K562 (cell line): ENCODE measurements around the gene LY6G6C. TPM values are rescaled to one million over a fixed set of nuclear protein-coding genes. Genes with fewer than 3 reads are reported as not detected.

Source experiments
- ATAC-seq: fragments of 200-7000 bp; cut with Tn5 transposase; 3 replicates; pipeline ENCODE4 v1.9.1; 2020; ENCODE audit warnings: moderate library complexity
- BruUV-seq: library from RNA; stranded (reverse); fragments of 400-500 nt; replicated peaks from 2 replicates; lab custom pipeline; 2021; lab: Mats Ljungman, UMichigan
- CTCF ChIA-PET: fragments of 300-600 bp; formaldehyde crosslinking; extraction: SDS; loops from one replicate; lab custom pipeline; 2021; ENCODE audit warnings: low intra/inter-chr PET ratio; lab: Yijun Ruan, JAX
- POLR2A ChIA-PET: fragments of 300-600, 350-650 bp; sonication (Branson Sonifier 250); formaldehyde crosslinking; extraction: SDS; loops from one replicate; lab custom pipeline; 2021; ENCODE audit warnings: antibody characterized with exemption, inconsistent platforms; lab: Yijun Ruan, JAX
- DNase-seq, 4 experiments: peaks; one replicate each; pipeline versions ENCODE4 v3.0.0 to v3.0.0-alpha.2; 2011 to 2018; ENCODE audit warnings: low spot score in 3 of 4, mixed read lengths in 3 of 4; ENCODE audit errors: extremely low read depth in 1 of 4
- FAIRE-seq: peaks from 2 replicates; lab custom pipeline; 2011; peaks lifted over from hg19 to GRCh38; lab: Jason Lieb, UNC
- H2AFZ ChIP-seq: 2 replicates; pipeline ENCODE4 v1.6.0; 2011; ENCODE audit warnings: low read depth, low read length, control low read depth, inconsistent platforms
- H3K27ac ChIP-seq: fragments of 200-600 bp; 3 replicates; pipeline ENCODE4 v1.8.0; 2011; ENCODE audit warnings: low read depth, mild to moderate bottlenecking, control low read depth, inconsistent platforms, low read length, moderate library complexity, mixed read lengths; ENCODE audit errors: extremely low read depth
- H3K27me3 ChIP-seq, 2 experiments: fragments of 300-600 bp in 1 of 2; 2 replicates in 1 of 2; 3 replicates in 1 of 2; pipeline versions ENCODE4 v1.6.0 to v1.8.0; 2011; ENCODE audit warnings: inconsistent platforms in 2 of 2, low read length in 2 of 2, mild to moderate bottlenecking in 1 of 2, mixed read lengths in 1 of 2, moderate library complexity in 1 of 2; ENCODE audit not compliant: control insufficient read depth in 2 of 2, insufficient read depth in 2 of 2
- H3K36me3 ChIP-seq: fragments of 300-600 bp; 3 replicates; pipeline ENCODE4 v1.8.0; 2011; ENCODE audit warnings: mild to moderate bottlenecking, low read length, inconsistent platforms; ENCODE audit not compliant: control insufficient read depth, insufficient read depth
- H3K4me1 ChIP-seq, 2 experiments: fragments of 200-600 bp in 1 of 2; replicated peaks in 1 of 2; 2 replicates in 1 of 2; 3 replicates in 1 of 2; pipeline versions ENCODE4 v1.5.1 to v1.8.0; 2011; ENCODE audit warnings: inconsistent platforms in 2 of 2, low read length in 2 of 2, mild to moderate bottlenecking in 1 of 2, mixed read lengths in 1 of 2, moderate library complexity in 1 of 2; ENCODE audit not compliant: control insufficient read depth in 2 of 2, insufficient read depth in 2 of 2
- H3K4me2 ChIP-seq: 2 replicates; pipeline ENCODE4 v1.6.1; 2011; ENCODE audit warnings: low read length, control low read depth, inconsistent platforms, mixed read lengths; ENCODE audit not compliant: insufficient read depth
- H3K4me3 ChIP-seq: fragments of 200-600 bp; sonication (generic), shearing (Covaris generic); 2 replicates; pipeline ENCODE4 v1.5.1; 2016; ENCODE audit warnings: control low read depth, inconsistent platforms
- H3K79me2 ChIP-seq: fragments of 200-600 bp; 3 replicates; pipeline ENCODE4 v1.8.0; 2011; ENCODE audit warnings: low read length, inconsistent platforms; ENCODE audit not compliant: control insufficient read depth, insufficient read depth
- H3K9ac ChIP-seq, 2 experiments: 2 replicates each; pipeline versions ENCODE4 v1.6.0 to v1.6.1; 2011; ENCODE audit warnings: low read depth in 2 of 2, low read length in 2 of 2, control low read depth in 1 of 2, inconsistent platforms in 1 of 2, mild to moderate bottlenecking in 1 of 2, mixed read lengths in 1 of 2; ENCODE audit not compliant: insufficient read depth in 1 of 2
- H3K9me1 ChIP-seq: one replicate; pipeline ENCODE4 v1.6.0; 2011; ENCODE audit warnings: inconsistent platforms, mild to moderate bottlenecking, low read length, moderate library complexity; ENCODE audit not compliant: control insufficient read depth, insufficient read depth
- H3K9me3 ChIP-seq: replicated peaks from 2 replicates; pipeline ENCODE4 v1.5.1; 2011; ENCODE audit warnings: low read depth, low read length, inconsistent platforms; ENCODE audit not compliant: control insufficient read depth, insufficient read depth
- H4K20me1 ChIP-seq: replicated peaks from 2 replicates; pipeline ENCODE4 v1.6.1; 2011; ENCODE audit warnings: low read length, inconsistent platforms, mixed read lengths; ENCODE audit not compliant: control insufficient read depth, insufficient read depth
- ATF7 ChIP-seq: fragments of 450-650 bp; IDR thresholded peaks from 2 replicates; pipeline ENCODE4 v1.7.1; 2014; ENCODE audit warnings: mild to moderate bottlenecking, moderate library complexity
- CBFA2T3 ChIP-seq: fragments of 450-650 bp; IDR thresholded peaks from 2 replicates; pipeline ENCODE4 v1.6.1; 2017
- EZH2 ChIP-seq: IDR thresholded peaks from 2 replicates; pipeline ENCODE4 v1.6.1; 2012; ENCODE audit warnings: low read depth, mild to moderate bottlenecking, inconsistent platforms, low read length, borderline replicate concordance
- FUS ChIP-seq: fragments of 200-400 bp; formaldehyde crosslinking; optimal IDR thresholded peaks from 2 replicates; pipeline ENCODE3; 2017; ENCODE audit warnings: low read depth, low read length
- PCBP2 ChIP-seq: fragments of 200-400 bp; formaldehyde crosslinking; IDR thresholded peaks from 2 replicates; pipeline ENCODE4 v1.6.1; 2018; ENCODE audit warnings: low read length, low read depth, mild to moderate bottlenecking, moderate library complexity; ENCODE audit not compliant: poor library complexity, severe bottlenecking
- RBM17 ChIP-seq: fragments of 200-400 bp; formaldehyde crosslinking; IDR thresholded peaks from 2 replicates; pipeline ENCODE4 v1.6.1; 2017; ENCODE audit warnings: low read depth, mild to moderate bottlenecking, low read length, borderline replicate concordance
- TFAM ChIP-seq: fragments of 250-450 bp; sonication (Bioruptor Pico); conservative IDR thresholded peaks from 2 replicates; pipeline ENCODE4 v1.5.0; 2021; ENCODE audit warnings: mild to moderate bottlenecking, moderate library complexity
- ZNF124 ChIP-seq: sonication (generic); formaldehyde crosslinking; IDR thresholded peaks from 2 replicates; pipeline ENCODE4 v1.8.1; 2022; ENCODE audit warnings: missing genetic modification reagents
- ZNF263 ChIP-seq: sonication (generic); formaldehyde crosslinking; IDR thresholded peaks from 2 replicates; pipeline ENCODE4 v1.8.0; 2022; ENCODE audit warnings: mild to moderate bottlenecking, missing genetic modification reagents, borderline replicate concordance
- ZNF57 ChIP-seq: fragments of 450-650 bp; formaldehyde crosslinking; IDR thresholded peaks from 2 replicates; pipeline ENCODE4 v1.4.0; 2020; ENCODE audit warnings: mild to moderate bottlenecking, moderate library complexity
- WGBS: fragments of 100-300 bp; shearing (Covaris generic); methylation state at CpG from one replicate; pipeline ENCODE4 v1.1.6; 2016; ENCODE audit warnings: low coverage, mixed read lengths; ENCODE audit not compliant: insufficient coverage; ENCODE audit errors: missing lambda C conversion rate; 5-methylcytosine and 5-hydroxymethylcytosine counted together
- in situ Hi-C: fragments of 300-500 bp; cut with MboI; formaldehyde crosslinking; loops from 4 replicates; pipeline ENCODE4 v1.15.0; 2018; ENCODE audit warnings: inconsistent platforms, mixed read lengths
- intact Hi-C: fragments of 100-400 bp; cut with micrococcal nuclease; formaldehyde crosslinking; loops from 2 replicates; pipeline ENCODE4 v1.14.2; 2022
- polyA plus RNA-seq, 8 experiments: library from polyadenylated mRNA; depleted of rRNA in 4 of 8; stranded (reverse) in 5 of 8; unstranded in 3 of 8; fragments of >200 nt; fragmentation: Nextera tagmentation in 2 of 8; fragmentation: Illumina TruSeq in 1 of 8; extraction: Ambion mirVana in 2 of 8; extraction: Trizol in 1 of 8; gene quantifications; 2 replicates each; pipeline versions ENCODE4 v1.2.1 to v1.2.3, GENCODE V29; 2011 to 2014; ENCODE audit warnings: inconsistent platforms in 1 of 8, missing spikeins in 1 of 8
- total RNA-seq, 7 experiments: library from RNA; depleted of rRNA in 6 of 7; stranded (reverse); fragments of >200 nt in 6 of 7; fragmentation: Illumina TruSeq in 2 of 7; extraction: Trizol in 2 of 7; gene quantifications; 2 replicates each; pipeline versions ENCODE4 v1.2.1 to v1.2.3, GENCODE V29; 2011 to 2021; ENCODE audit warnings: low replicate concordance in 1 of 7
- TF ChIP-seq, protein P1 (sequence below): IDR thresholded peaks from 2 replicates; pipeline ENCODE4 v1.6.1; 2016; ENCODE audit warnings: missing genetic modification characterization, missing compliant biosample characterization
- TF ChIP-seq, protein P2 (sequence below): fragments of 450-650 bp; IDR thresholded peaks from 2 replicates; pipeline ENCODE4 v1.6.1; 2017; ENCODE audit warnings: antibody characterized with exemption

Gene LY6G6C
- total and polyA plus RNA-seq, 9 of the 15 experiments (the other 6 are each of a cell fraction or from before 2014, with no cell fraction given), result 0.06 to 0.20 TPM; not detected in 7

DNA sequence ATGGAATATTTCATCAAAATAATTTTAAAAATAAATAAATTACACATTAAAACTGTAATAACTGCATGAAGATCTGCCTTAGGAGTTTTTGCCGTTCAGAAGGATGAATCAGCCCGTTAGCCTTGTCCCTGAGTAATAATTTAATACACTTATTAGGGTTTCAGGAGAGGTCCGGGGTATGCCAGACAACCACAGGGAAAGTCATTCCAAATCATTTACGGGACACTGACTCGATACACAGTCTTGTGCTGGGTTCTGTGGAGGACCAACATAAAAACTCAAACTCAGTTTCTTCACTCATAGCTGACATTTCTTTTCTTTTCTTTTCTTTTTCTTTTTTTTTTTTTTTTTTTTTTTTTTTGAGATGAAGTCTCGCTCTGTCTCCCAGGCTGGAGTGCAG lies 15.6 kb downstream of the LY6G6C start (continued):
- TF ChIP-seq CBFA2T3, result no peak
- TF ChIP-seq ZNF263 (CRISPR knock-in tag), result no peak
- TF ChIP-seq, protein P1, sequence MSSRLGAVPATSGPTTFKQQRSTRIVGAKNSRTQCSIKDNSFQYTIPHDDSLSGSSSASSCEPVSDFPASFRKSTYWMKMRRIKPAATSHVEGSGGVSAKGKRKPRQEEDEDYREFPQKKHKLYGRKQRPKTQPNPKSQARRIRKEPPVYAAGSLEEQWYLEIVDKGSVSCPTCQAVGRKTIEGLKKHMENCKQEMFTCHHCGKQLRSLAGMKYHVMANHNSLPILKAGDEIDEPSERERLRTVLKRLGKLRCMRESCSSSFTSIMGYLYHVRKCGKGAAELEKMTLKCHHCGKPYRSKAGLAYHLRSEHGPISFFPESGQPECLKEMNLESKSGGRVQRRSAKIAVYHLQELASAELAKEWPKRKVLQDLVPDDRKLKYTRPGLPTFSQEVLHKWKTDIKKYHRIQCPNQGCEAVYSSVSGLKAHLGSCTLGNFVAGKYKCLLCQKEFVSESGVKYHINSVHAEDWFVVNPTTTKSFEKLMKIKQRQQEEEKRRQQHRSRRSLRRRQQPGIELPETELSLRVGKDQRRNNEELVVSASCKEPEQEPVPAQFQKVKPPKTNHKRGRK, result no peak
- TF ChIP-seq ZNF57 (CRISPR knock-in tag), result no peak
- TF ChIP-seq, all 486 proteins: peak for 2

DNA sequence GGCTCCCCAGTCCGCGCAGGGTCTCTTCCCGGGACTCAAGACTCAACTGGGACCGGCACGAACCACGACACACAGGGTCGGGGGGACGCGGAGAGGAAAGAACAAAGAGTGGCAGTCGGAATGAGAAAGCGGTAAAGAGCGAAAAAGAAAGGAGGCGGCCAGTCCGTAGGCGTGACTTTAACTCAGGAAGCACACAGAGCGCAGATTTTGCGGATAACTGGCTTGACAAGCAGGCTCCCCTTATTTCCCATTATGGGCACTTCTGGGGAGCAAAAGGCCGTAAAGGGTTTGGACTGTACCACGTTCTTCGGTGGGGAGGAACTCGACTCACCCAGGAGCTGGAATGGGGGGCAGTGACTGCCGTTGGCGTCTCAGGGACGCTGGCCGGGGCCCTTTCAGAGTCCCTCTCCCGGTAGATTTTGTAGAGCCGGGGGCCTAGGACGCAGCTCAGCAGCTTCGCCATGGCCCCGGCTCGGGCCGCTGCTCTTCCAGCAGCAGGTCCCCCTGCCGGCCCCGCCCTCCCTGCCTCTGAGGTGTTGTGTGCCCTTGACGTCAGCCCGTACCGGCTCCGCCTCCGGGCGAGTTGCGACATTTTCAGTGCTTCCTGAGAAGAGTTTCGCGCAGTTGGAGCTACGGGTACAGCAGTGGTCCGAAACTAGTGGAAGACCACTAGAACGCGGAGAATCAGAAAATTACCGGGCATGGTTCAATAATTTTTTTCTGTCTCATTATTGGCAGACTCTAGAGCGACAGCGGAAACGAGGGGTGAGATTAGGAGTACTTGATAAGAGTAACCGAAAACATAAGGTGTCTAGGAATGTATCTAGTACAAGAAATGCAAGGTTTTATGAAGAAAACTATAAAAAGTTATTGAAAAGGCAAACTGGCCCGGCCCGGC lies 18.5 kb downstream of the LY6G6C start, which contains the start of gene ABHD16A:
ABHD16A (minus strand) TSS at position 506 of the 898 bp plus-strand sequence; CDS start at position 463, 43 bp downstream.
- Histone ChIP-seq H3K9me1 (no peaks in the 10 kb centered on the region), H3K4me1 (peaks cover 22 to 34% of the 10 kb centered on the region in 2 experiments), H3K4me3 (peak within 1 kb of the TSS; percentile 68), H3K27me3 (no peaks in the 10 kb centered on the region), H3K27ac (peak within 1 kb of the TSS; percentile 93), H4K20me1 (no peaks in the 10 kb centered on the region; the same call in 1 of the 2 replicates), H3K9ac (peak within 1 kb of the TSS; percentile 93 to 96), H3K79me2 (peaks cover 46% of the 10 kb centered on the region), H2AFZ (peak within 1 kb of the TSS; percentile 91), H3K9me3 (no peaks in the 10 kb centered on the region), H3K36me3 (peaks cover 34% of the 10 kb centered on the region), H3K4me2 (peak within 1 kb of the TSS; percentile 87)
- DNase-seq (peak; percentile 100), ATAC-seq (peak; percentile 95), FAIRE-seq (peak; percentile 96)
- in situ Hi-C loops, result no loop called here
- BruUV-seq, result TSS peak; percentile 92
- intact Hi-C loops, result loop anchor here (1.0 to 2.0 kb wide), 3 partner anchors 13 to 38 kb away; partner anchors contain the start of gene GPANK1
- POLR2A ChIA-PET, result interaction anchor here (0.5 to 9.7 kb wide), 42 partner anchors 11 to 1269 kb away, joined by 3 to 158 read pairs (median 5); partner anchors contain the start of genes C6orf47, CLIC1, CSNK2B and GPANK1
- CTCF ChIA-PET, result interaction anchor here (1.2 kb wide), 1 partner anchor 13 kb away, joined by 3 read pairs; no protein-coding TSS in a partner anchor
- 1% methylated on average over 54 of the region's 54 CpGs for WGBS
- TF ChIP-seq FUS, result no peak
- no peak for TF ChIP-seq EZH2
- no peak for TF ChIP-seq RBM17
- peak; percentile 100 for TF ChIP-seq ATF7
- TF ChIP-seq TFAM (CRISPR knock-in tag), result no peak
- no peak for TF ChIP-seq ZNF124 (CRISPR knock-in tag)
- no peak for TF ChIP-seq PCBP2
- TF ChIP-seq, protein P2, sequence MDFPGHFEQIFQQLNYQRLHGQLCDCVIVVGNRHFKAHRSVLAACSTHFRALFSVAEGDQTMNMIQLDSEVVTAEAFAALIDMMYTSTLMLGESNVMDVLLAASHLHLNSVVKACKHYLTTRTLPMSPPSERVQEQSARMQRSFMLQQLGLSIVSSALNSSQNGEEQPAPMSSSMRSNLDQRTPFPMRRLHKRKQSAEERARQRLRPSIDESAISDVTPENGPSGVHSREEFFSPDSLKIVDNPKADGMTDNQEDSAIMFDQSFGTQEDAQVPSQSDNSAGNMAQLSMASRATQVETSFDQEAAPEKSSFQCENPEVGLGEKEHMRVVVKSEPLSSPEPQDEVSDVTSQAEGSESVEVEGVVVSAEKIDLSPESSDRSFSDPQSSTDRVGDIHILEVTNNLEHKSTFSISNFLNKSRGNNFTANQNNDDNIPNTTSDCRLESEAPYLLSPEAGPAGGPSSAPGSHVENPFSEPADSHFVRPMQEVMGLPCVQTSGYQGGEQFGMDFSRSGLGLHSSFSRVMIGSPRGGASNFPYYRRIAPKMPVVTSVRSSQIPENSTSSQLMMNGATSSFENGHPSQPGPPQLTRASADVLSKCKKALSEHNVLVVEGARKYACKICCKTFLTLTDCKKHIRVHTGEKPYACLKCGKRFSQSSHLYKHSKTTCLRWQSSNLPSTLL, result no peak
